Omental fat pad (tissue), 4 donors: ENCODE data around the gene SKIDA1. TPM values are rescaled to one million over a fixed set of nuclear protein-coding genes. Genes with fewer than 3 reads are reported as not detected.

ENCODE experiments used
- ATAC-seq: fragments of 150-250 bp; one replicate; pipeline ENCODE4 v1.9.1; 2016; ENCODE audit warnings: mild to moderate bottlenecking, moderate library complexity; ENCODE audit not compliant: low FRiP score
- DNase-seq: peaks from one replicate; pipeline ENCODE4 v3.0.0-alpha.2; 2019; ENCODE audit warnings: low spot score
- CTCF ChIP-seq, 3 donors: fragments of 450-650 bp; IDR thresholded peaks; one replicate each; pipeline ENCODE4 v1.5.1; 2016 to 2017; ENCODE audit warnings: antibody characterized with exemption in 3 of 3, mild to moderate bottlenecking in 3 of 3, moderate library complexity in 2 of 3
- total RNA-seq, 4 donors: library from RNA; depleted of rRNA; stranded (reverse); fragments of >200 nt; gene quantifications; one replicate each; pipeline ENCODE4 v1.1.0, GENCODE V29; 2016

Gene SKIDA1
- total RNA-seq, 4 donors from 2014 or later = 0.36 to 1.4 (median 0.77) TPM

GRCh38 chr10:21523557-21524008 is 1.9 kb downstream of the SKIDA1 start:
- TF ChIP-seq CTCF (IDR thresholded peaks at IDR 0.05) = no peak
- ATAC-seq (no peak), DNase-seq (no peak)

- TF ChIP-seq CTCF (IDR thresholded peaks at IDR 0.05) = no peak
- ATAC-seq (no peak), DNase-seq (no peak)
Observed at GRCh38 chr10:21522631-21523406, 2.7 kb downstream of the SKIDA1 start.

GRCh38 chr10:21521751-21522533 is 3.5 kb downstream of the SKIDA1 start:
- DNase-seq = no peak
- no peak for TF ChIP-seq CTCF (IDR thresholded peaks at IDR 0.05)
- ATAC-seq = no peak

- DNase-seq = no peak
- TF ChIP-seq CTCF (IDR thresholded peaks at IDR 0.05) = no peak
- no peak for ATAC-seq
Observed at GRCh38 chr10:21520949-21521348, 4.5 kb downstream of the SKIDA1 start.

GRCh38 chr10:21520509-21520908 is 5.0 kb downstream of the SKIDA1 start:
- no peak for DNase-seq
- no peak for ATAC-seq
- TF ChIP-seq CTCF (IDR thresholded peaks at IDR 0.05) = no peak

- ATAC-seq = no peak
- no peak for DNase-seq
- no peak for TF ChIP-seq CTCF (IDR thresholded peaks at IDR 0.05)
Observed at GRCh38 chr10:21519941-21520436, 5.5 kb downstream of the SKIDA1 start.
